Lower leg skin (tissue), 4 donors: Measurements from ENCODE around the gene MYO10. TPM values are rescaled to one million over a fixed set of nuclear protein-coding genes. Genes with fewer than 3 reads are reported as not detected.

Source experiments
- DNase-seq, 2 donors: peaks; one replicate each; pipeline ENCODE4 v3.0.0-alpha.2; 2019; ENCODE audit warnings: low spot score in 2 of 2
- H3K4me3 ChIP-seq: fragments of 200-600 bp; sonication (generic); 2 replicates; pipeline ENCODE4 v1.5.1; 2017; ENCODE audit warnings: mild to moderate bottlenecking, low read depth; ENCODE audit not compliant: poor library complexity, severe bottlenecking
- POLR2A ChIP-seq, 2 donors: fragments of 450-650 bp; IDR thresholded peaks; one replicate each; pipeline ENCODE4 v1.6.1; 2016 to 2017; ENCODE audit warnings: antibody characterized with exemption in 2 of 2, mild to moderate bottlenecking in 1 of 2, moderate library complexity in 1 of 2
- WGBS, 2 donors: methylation state at CpG; one replicate each; pipeline ENCODE4 v1.1.5; 2018; 5-methylcytosine and 5-hydroxymethylcytosine counted together
- intact Hi-C: fragments of 100-400 bp; cut with DNase I; formaldehyde crosslinking; loops from one replicate; pipeline ENCODE4 v1.15.0; 2023; ENCODE audit warnings: low total_unique reads
- total RNA-seq, 4 donors: library from RNA; depleted of rRNA; stranded (reverse); fragments of >200 nt; gene quantifications; one replicate each; pipeline ENCODE4 v1.1.0, GENCODE V29; 2016
- TF ChIP-seq, protein P1 (sequence below), 3 donors: fragments of 450-650 bp; IDR thresholded peaks; one replicate each; pipeline ENCODE4 v1.5.1; 2016; ENCODE audit warnings: antibody characterized with exemption in 3 of 3, mild to moderate bottlenecking in 3 of 3, moderate library complexity in 2 of 3

The MYO10 gene
- total RNA-seq, 4 donors from 2014 or later, result 34.7 to 57.4 (median 47.3) TPM

- no peak for DNase-seq
- intact Hi-C loops, result no loop called here
- 57 to 60% methylated on average over 2 of the region's 2 CpGs for WGBS, 2 donors
- no peak overlapping the region for H3K4me3 ChIP-seq
- TF ChIP-seq, protein P1, sequence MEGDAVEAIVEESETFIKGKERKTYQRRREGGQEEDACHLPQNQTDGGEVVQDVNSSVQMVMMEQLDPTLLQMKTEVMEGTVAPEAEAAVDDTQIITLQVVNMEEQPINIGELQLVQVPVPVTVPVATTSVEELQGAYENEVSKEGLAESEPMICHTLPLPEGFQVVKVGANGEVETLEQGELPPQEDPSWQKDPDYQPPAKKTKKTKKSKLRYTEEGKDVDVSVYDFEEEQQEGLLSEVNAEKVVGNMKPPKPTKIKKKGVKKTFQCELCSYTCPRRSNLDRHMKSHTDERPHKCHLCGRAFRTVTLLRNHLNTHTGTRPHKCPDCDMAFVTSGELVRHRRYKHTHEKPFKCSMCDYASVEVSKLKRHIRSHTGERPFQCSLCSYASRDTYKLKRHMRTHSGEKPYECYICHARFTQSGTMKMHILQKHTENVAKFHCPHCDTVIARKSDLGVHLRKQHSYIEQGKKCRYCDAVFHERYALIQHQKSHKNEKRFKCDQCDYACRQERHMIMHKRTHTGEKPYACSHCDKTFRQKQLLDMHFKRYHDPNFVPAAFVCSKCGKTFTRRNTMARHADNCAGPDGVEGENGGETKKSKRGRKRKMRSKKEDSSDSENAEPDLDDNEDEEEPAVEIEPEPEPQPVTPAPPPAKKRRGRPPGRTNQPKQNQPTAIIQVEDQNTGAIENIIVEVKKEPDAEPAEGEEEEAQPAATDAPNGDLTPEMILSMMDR (IDR thresholded peaks at IDR 0.05), result no peak
- no peak for TF ChIP-seq POLR2A (IDR thresholded peaks at IDR 0.05)
Measured at GRCh38 chr5:16693879-16694278, 242.2 kb downstream of the MYO10 start.

DNA sequence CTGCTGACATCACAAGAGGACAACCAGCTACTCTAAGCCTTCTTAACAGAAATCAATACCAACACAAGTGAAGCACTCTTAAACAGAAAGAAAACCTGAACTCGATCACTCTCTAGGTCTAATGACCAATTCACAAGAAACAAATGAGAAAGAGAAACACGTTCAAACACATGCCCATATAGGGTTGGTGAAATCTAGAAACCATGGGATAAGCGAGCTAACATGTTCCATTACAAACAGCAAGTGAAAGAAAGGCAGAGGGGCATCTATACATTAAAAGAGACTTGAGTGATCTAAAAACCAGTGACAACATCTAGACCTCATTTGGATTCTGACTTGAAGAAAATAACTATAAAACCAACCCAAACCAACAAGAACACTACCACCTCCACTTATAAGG lies 244.4 kb downstream of the MYO10 start:
- no peak for TF ChIP-seq POLR2A (IDR thresholded peaks at IDR 0.05)
- TF ChIP-seq, protein P1 (IDR thresholded peaks at IDR 0.05), result no peak
- H3K4me3 ChIP-seq, result no peak overlapping the region
- DNase-seq, result no peak
- WGBS, 2 donors, result 83 to 85% methylated on average over 3 of the region's 3 CpGs
- intact Hi-C loops, result no loop called here

DNA sequence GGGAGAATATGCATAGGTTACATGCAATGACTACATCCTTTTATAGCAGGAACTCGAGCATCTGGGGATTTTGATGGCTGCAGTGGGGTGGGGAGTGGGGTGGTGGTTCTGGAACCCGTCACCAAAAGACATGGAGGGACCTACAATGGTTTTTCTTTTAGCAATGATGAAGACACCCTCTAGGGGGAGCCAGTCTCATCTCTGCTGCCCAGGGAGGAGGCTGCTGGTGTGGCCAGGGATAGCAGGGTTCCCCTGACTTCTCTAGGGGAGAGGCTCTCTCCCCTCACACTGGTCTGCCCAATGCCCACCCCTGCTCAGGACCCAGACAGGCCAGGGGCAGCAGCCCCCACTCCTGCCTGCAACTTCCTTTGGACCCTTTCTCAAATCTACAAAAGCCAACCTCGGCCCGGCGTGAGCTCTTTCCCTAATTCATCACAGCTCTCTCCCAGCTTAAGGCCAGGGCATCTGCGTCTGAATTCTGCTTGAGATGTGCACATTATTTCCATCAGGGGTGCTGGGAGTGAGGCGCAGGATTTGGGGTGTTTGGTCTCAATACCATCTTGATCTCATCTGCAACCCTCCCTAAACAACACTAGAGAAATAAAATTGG lies 245.7 kb downstream of the MYO10 start:
- TF ChIP-seq, protein P1 (IDR thresholded peaks at IDR 0.05), result no peak
- no peak for TF ChIP-seq POLR2A (IDR thresholded peaks at IDR 0.05)
- WGBS, 2 donors, result 73 to 74% methylated on average over 7 of the region's 7 CpGs
- intact Hi-C loops, result no loop called here
- no peak for DNase-seq
- no peak overlapping the region for H3K4me3 ChIP-seq

GRCh38 chr5:16687898-16688297 lies 248.2 kb downstream of the MYO10 start:
- TF ChIP-seq, protein P1 (IDR thresholded peaks at IDR 0.05), result no peak
- TF ChIP-seq POLR2A (IDR thresholded peaks at IDR 0.05), result no peak
- WGBS, 2 donors, result 49 to 52% methylated on average over 2 of the region's 2 CpGs
- intact Hi-C loops, result no loop called here
- no peak for DNase-seq
- H3K4me3 ChIP-seq, result no peak overlapping the region

DNA sequence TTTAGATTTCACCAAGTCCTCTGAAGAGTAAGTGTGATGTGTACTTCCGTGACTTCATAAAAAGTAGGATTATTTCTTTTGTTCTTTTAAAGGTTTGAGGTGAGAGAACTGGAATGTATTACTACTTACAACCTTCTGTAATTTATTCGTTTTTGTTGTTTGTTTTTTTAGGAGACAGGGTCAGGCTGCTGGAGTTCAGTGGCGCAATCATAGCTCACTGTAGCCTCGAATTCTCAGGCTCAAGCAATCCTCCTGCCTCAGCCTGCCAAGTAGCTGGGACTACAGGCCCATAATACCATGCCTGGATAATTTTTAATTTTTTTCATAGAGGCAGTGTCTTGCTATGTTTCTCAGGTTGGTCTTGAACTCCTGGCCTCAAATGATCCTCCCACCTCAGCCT lies 251.0 kb downstream of the MYO10 start:
- DNase-seq, result no peak
- intact Hi-C loops, result no loop called here

More for the DNA sequence above, 251.0 kb downstream of the MYO10 start:
- H3K4me3 ChIP-seq, result no peak overlapping the region
- whole genome bisulfite sequencing, 2 donors, result 90 to 93% methylated on average over 4 of the region's 4 CpGs
- TF ChIP-seq POLR2A (IDR thresholded peaks at IDR 0.05), result no peak
- TF ChIP-seq, protein P1 (IDR thresholded peaks at IDR 0.05), result no peak
